HG03432 (cell line): Measurements from ENCODE around the gene NEURL1.

Source experiments
- ATAC-seq: cut with Tn5 transposase; IDR thresholded peaks from one replicate; pipeline ENCODE4 v1.9.1; 2021; ENCODE audit warnings: mild to moderate bottlenecking, moderate library complexity; ENCODE audit not compliant: unreplicated experiment

The NEURL1 gene

GRCh38 chr10:103493362-103493915, at the start of gene NEURL1:
TSS of gene NEURL1 (plus strand) at chr10:103493705. CDS start at chr10:103494388, 683 bp downstream.
- ATAC-seq, result no peak

- no peak for ATAC-seq
These were observed 49.0 kb upstream of the NEURL1 start for GRCh38 chr10:103444478-103444877.

- no peak for ATAC-seq
These were observed 48.1 kb upstream of the NEURL1 start for GRCh38 chr10:103445366-103445765.

GRCh38 chr10:103445767-103446567, 47.5 kb upstream of the NEURL1 start:
- ATAC-seq, result no peak

GRCh38 chr10:103447187-103447586, 46.3 kb upstream of the NEURL1 start:
- no peak for ATAC-seq

- ATAC-seq, result no peak
These were observed 44.8 kb upstream of the NEURL1 start for GRCh38 chr10:103448746-103449145.

- ATAC-seq, result no peak
These were observed 44.0 kb upstream of the NEURL1 start for GRCh38 chr10:103449208-103450144.

GRCh38 chr10:103450201-103450695, 43.3 kb upstream of the NEURL1 start:
- ATAC-seq, result no peak

- ATAC-seq, result no peak
These were observed 42.3 kb upstream of the NEURL1 start for GRCh38 chr10:103451091-103451813.

GRCh38 chr10:103451831-103452505, 41.5 kb upstream of the NEURL1 start, which contains the start of gene CALHM2:
TSS of gene CALHM2 (minus strand) at chr10:103452370. CDS start at chr10:103449941, 2,429 bp downstream.
- peak; percentile 74 for ATAC-seq

GRCh38 chr10:103452506-103453230, 40.8 kb upstream of the NEURL1 start:
- no peak for ATAC-seq

- no peak for ATAC-seq
These were observed 39.5 kb upstream of the NEURL1 start for GRCh38 chr10:103454026-103454425.

- ATAC-seq, result no peak
These were observed 38.3 kb upstream of the NEURL1 start for GRCh38 chr10:103455235-103455634.

- no peak for ATAC-seq
These were observed 37.3 kb upstream of the NEURL1 start for GRCh38 chr10:103456074-103456660.

- ATAC-seq, result no peak
These were observed 36.3 kb upstream of the NEURL1 start for GRCh38 chr10:103457176-103457712.

- no peak for ATAC-seq
These were observed 35.5 kb upstream of the NEURL1 start for GRCh38 chr10:103457896-103458583.

- ATAC-seq, result peak; percentile 74
These were observed 34.8 kb upstream of the NEURL1 start, which contains the start of gene CALHM1 for GRCh38 chr10:103458720-103459119. TSS of gene CALHM1 (minus strand) at chr10:103458900. CDS start at chr10:103458751, 149 bp downstream.

- ATAC-seq, result no peak
These were observed 33.9 kb upstream of the NEURL1 start for GRCh38 chr10:103459615-103460014.
